Common myeloid progenitor, CD34-positive (primary cell): ENCODE measurements around the gene PBX1.

Source experiments
- CTCF ChIA-PET: fragments of 350-600 bp; sonication (Branson Sonifier 250); formaldehyde crosslinking; loops from one replicate; lab custom pipeline; 2021; ENCODE audit warnings: antibody characterized with exemption; lab: Charles Lee
- POLR2A ChIA-PET: fragments of 350-600 bp; sonication (Branson Sonifier 250); formaldehyde crosslinking; loops from one replicate; lab custom pipeline; 2021; ENCODE audit warnings: antibody characterized with exemption; lab: Charles Lee
- DNase-seq, 3 donors: peaks; one replicate each; pipeline versions ENCODE4 v3.0.0 to v3.0.0-alpha.2; 2013
- H3K27ac ChIP-seq, 2 experiments: 1 replicate in 1 of 2; 2 replicates in 1 of 2; pipeline ENCODE4 v1.7.0; 2013; ENCODE audit warnings: inconsistent platforms in 2 of 2, low read length in 2 of 2, mild to moderate bottlenecking in 2 of 2, low read depth in 1 of 2, moderate library complexity in 1 of 2; ENCODE audit not compliant: severe bottlenecking in 2 of 2, insufficient read depth in 1 of 2, poor library complexity in 1 of 2
- H3K27me3 ChIP-seq, 5 experiments: replicated peaks in 2 of 5; 1 replicate in 3 of 5; 2 replicates in 2 of 5; pipeline versions ENCODE4 v1.6.1 to v1.7.0; 2013; ENCODE audit warnings: low read length in 4 of 5, mild to moderate bottlenecking in 2 of 5, moderate library complexity in 2 of 5, inconsistent platforms in 1 of 5; ENCODE audit not compliant: insufficient read depth in 5 of 5, control insufficient read depth in 4 of 5
- H3K36me3 ChIP-seq, 4 experiments: 1 replicate in 2 of 4; 2 replicates in 2 of 4; pipeline versions ENCODE4 v1.6.1 to v1.7.0; 2013; ENCODE audit warnings: low read length in 3 of 4, control low read depth in 1 of 4, mild to moderate bottlenecking in 1 of 4; ENCODE audit not compliant: control insufficient read depth in 4 of 4, insufficient read depth in 4 of 4
- H3K4me1 ChIP-seq, 4 experiments: 1 replicate in 3 of 4; 2 replicates in 1 of 4; pipeline versions ENCODE4 v1.6.1 to v1.7.1; 2013; ENCODE audit warnings: low read length in 3 of 4, mild to moderate bottlenecking in 3 of 4, control low read depth in 1 of 4, inconsistent platforms in 1 of 4, moderate library complexity in 1 of 4; ENCODE audit not compliant: control insufficient read depth in 4 of 4, insufficient read depth in 4 of 4; ENCODE audit errors: control extremely low read depth in 1 of 4
- H3K4me3 ChIP-seq, 7 experiments: 1 replicate in 4 of 7; 2 replicates in 3 of 7; pipeline versions ENCODE4 v1.5.1 to v1.7.0; 2013; ENCODE audit warnings: mild to moderate bottlenecking in 7 of 7, low read length in 6 of 7, moderate library complexity in 6 of 7, inconsistent platforms in 2 of 7, low read depth in 2 of 7, control low read depth in 1 of 7; ENCODE audit not compliant: insufficient read depth in 4 of 7, control insufficient read depth in 1 of 7; ENCODE audit errors: extremely low read depth in 1 of 7
- H3K9me3 ChIP-seq, 5 experiments: 1 replicate in 4 of 5; 2 replicates in 1 of 5; pipeline versions ENCODE4 v1.6.1 to v1.7.1; 2013; ENCODE audit warnings: low read length in 4 of 5, mild to moderate bottlenecking in 2 of 5, inconsistent platforms in 1 of 5, low read depth in 1 of 5, moderate library complexity in 1 of 5; ENCODE audit not compliant: control insufficient read depth in 4 of 5, insufficient read depth in 2 of 5; ENCODE audit errors: control extremely low read depth in 1 of 5
- WGBS: methylation state at CpG from one replicate; pipeline ENCODE4 v1.1.5; 2013; ENCODE audit not compliant: insufficient coverage; 5-methylcytosine and 5-hydroxymethylcytosine counted together

Gene PBX1

GRCh38 chr1:164801791-164802502 lies 243.0 kb downstream of the PBX1 start:
- CTCF ChIA-PET, result interaction anchor here (0.7 to 1.9 kb wide), 3 partner anchors 9 to 128 kb away, joined by 3 to 6 read pairs (median 3); no protein-coding TSS in a partner anchor

GRCh38 chr1:164802529-164803282 lies 243.7 kb downstream of the PBX1 start:
- no peak for DNase-seq
- ChIA-PET CTCF (interaction anchor here (1.9 kb wide), 1 partner anchor 16 kb away, joined by 6 read pairs; no protein-coding TSS in a partner anchor), POLR2A (no interaction called here)
- H3K9me3 ChIP-seq, result no peaks in the 10 kb centered on the region
- 82% methylated on average over 2 of the region's 7 CpGs for WGBS
- no peak overlapping the region for H3K27ac ChIP-seq
- H3K36me3 ChIP-seq, result peaks cover 0 to 40% (median 8%) of the 10 kb centered on the region in 4 experiments
- H3K4me1 ChIP-seq, result no peaks in the 10 kb centered on the region
- H3K4me3 ChIP-seq, result no peak overlapping the region
- no peaks in the 10 kb centered on the region for H3K27me3 ChIP-seq

More at GRCh38 chr1:164801791-164802502, 243.0 kb downstream of the PBX1 start:
- WGBS, result 95% methylated on average over 6 of the region's 7 CpGs
- no peak overlapping the region for H3K27ac ChIP-seq
- no peaks in the 10 kb centered on the region for H3K4me1 ChIP-seq
- no peaks in the 10 kb centered on the region for H3K27me3 ChIP-seq
- peaks cover 0 to 34% (median 6%) of the 10 kb centered on the region in 4 experiments for H3K36me3 ChIP-seq
- H3K4me3 ChIP-seq, result no peak overlapping the region
- DNase-seq, result no peak
- no peaks in the 10 kb centered on the region for H3K9me3 ChIP-seq
- POLR2A ChIA-PET, result no interaction called here

DNA sequence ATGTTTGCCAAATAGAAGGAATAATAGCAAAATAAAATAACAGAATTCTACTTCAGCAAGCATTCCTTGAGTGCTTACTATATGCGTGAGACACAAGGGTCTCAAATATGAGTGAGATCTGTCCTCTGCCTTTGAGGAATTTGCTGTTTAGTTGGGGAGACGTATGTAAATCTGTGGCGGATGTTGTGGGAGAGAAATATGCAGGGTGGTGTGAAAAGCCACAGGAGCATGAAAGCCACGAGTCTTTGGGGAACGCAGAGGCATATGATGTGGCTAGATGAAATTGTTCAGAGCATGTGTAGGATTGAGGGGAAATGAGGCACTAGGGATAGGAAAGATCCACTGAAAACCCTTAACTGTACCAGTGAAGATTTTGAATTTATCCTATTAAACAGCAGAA lies 244.4 kb downstream of the PBX1 start:
- H3K27ac ChIP-seq, result no peak overlapping the region
- CTCF ChIA-PET, result interaction anchor here (1.9 kb wide), 1 partner anchor 12 kb away, joined by 4 read pairs; no protein-coding TSS in a partner anchor
- H3K4me3 ChIP-seq, result no peak overlapping the region
- H3K4me1 ChIP-seq, result no peaks in the 10 kb centered on the region
- H3K9me3 ChIP-seq, result no peaks in the 10 kb centered on the region
- H3K27me3 ChIP-seq, result no peaks in the 10 kb centered on the region
- DNase-seq, result no peak
- H3K36me3 ChIP-seq, result peaks cover 0 to 40% (median 9%) of the 10 kb centered on the region in 4 experiments
- 75% methylated on average over 2 of the region's 5 CpGs for WGBS
- POLR2A ChIA-PET, result no interaction called here

- WGBS, result 92% methylated on average over 2 of the region's 2 CpGs
- ChIA-PET CTCF (interaction anchor here (0.9 to 1.9 kb wide), 5 partner anchors 12 to 269 kb away, joined by 3 to 5 read pairs (median 4); no protein-coding TSS in a partner anchor), POLR2A (interaction anchor here (0.6 kb wide), 1 partner anchor 923 kb away, joined by 4 read pairs; no protein-coding TSS in a partner anchor)
- Histone ChIP-seq H3K36me3 (peaks cover 0 to 47% (median 9%) of the 10 kb centered on the region in 4 experiments), H3K9me3 (no peaks in the 10 kb centered on the region), H3K27me3 (no peaks in the 10 kb centered on the region), H3K27ac (no peak overlapping the region), H3K4me1 (no peaks in the 10 kb centered on the region), H3K4me3 (no peak overlapping the region)
- DNase-seq, result no peak
Measured at GRCh38 chr1:164804366-164804765, 245.4 kb downstream of the PBX1 start.

DNA sequence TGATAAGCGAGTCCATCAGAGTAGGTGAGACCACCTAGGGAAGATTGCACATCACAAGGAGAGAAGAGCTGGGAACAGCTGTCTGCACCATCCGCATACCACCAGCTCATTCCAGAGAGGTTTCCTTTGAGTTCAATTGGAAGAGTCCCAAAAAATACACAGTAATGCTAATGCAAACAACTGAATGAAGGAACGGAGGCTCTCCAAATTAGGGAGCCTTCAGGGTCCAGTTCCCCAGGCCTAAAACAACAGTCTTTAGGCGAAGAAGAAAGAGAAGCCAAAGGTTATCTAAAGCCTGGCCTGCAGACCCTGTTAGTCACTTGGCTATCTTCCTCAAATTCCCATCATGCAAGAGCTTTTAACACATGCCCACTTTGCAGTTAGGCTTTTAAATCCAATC lies 246.4 kb downstream of the PBX1 start:
- Histone ChIP-seq H3K27me3 (no peaks in the 10 kb centered on the region), H3K27ac (no peak overlapping the region), H3K4me1 (peaks cover 0 to 2% (median 0%) of the 10 kb centered on the region in 4 experiments), H3K4me3 (no peak overlapping the region), H3K9me3 (no peaks in the 10 kb centered on the region), H3K36me3 (peaks cover 0 to 37% (median 5%) of the 10 kb centered on the region in 4 experiments)
- ChIA-PET CTCF (interaction anchor here (1.2 to 1.9 kb wide), 3 partner anchors 11 to 268 kb away, joined by 4 to 5 read pairs (median 4); no protein-coding TSS in a partner anchor), POLR2A (no interaction called here)
- 98% methylated on average over 4 of the region's 4 CpGs for WGBS
- no peak for DNase-seq

GRCh38 chr1:164806531-164806930 lies 247.5 kb downstream of the PBX1 start:
- H3K4me1 ChIP-seq, result peaks cover 0 to 2% (median 0%) of the 10 kb centered on the region in 4 experiments
- H3K4me3 ChIP-seq, result no peak overlapping the region
- WGBS, result 97% methylated on average over 5 of the region's 6 CpGs
- no peak for DNase-seq
- H3K27ac ChIP-seq, result no peak overlapping the region
- H3K36me3 ChIP-seq, result peaks cover 0 to 31% (median 5%) of the 10 kb centered on the region in 4 experiments
- ChIA-PET POLR2A (no interaction called here), CTCF (no interaction called here)
- H3K9me3 ChIP-seq, result no peaks in the 10 kb centered on the region
- no peaks in the 10 kb centered on the region for H3K27me3 ChIP-seq
